ENCODE results near the gene PRAME. TPM values are rescaled to one million over a fixed set of nuclear protein-coding genes. Genes with fewer than 3 reads are reported as not detected.

Gene PRAME
- total and polyA plus RNA-seq, 2 of the 13 experiments (the other 11 are each of a cell fraction or from before 2014, with no cell fraction given) = 0.11 to 0.83 TPM

- TF ChIP-seq DMTF1 (CRISPR knock-in tag; IDR thresholded peaks at IDR 0.05) (no peak), UBTF (CRISPR knock-in tag; IDR thresholded peaks at IDR 0.05) (no peak), SRY (CRISPR knock-in tag; IDR thresholded peaks at IDR 0.05) (no peak)
- TF ChIP-seq, protein P1, sequence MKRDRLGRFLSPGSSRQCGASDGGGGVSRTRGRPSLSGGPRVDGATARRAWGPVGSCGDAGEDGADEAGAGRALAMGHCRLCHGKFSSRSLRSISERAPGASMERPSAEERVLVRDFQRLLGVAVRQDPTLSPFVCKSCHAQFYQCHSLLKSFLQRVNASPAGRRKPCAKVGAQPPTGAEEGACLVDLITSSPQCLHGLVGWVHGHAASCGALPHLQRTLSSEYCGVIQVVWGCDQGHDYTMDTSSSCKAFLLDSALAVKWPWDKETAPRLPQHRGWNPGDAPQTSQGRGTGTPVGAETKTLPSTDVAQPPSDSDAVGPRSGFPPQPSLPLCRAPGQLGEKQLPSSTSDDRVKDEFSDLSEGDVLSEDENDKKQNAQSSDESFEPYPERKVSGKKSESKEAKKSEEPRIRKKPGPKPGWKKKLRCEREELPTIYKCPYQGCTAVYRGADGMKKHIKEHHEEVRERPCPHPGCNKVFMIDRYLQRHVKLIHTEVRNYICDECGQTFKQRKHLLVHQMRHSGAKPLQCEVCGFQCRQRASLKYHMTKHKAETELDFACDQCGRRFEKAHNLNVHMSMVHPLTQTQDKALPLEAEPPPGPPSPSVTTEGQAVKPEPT (CRISPR knock-in tag; IDR thresholded peaks at IDR 0.05; ENCODE audit: low read depth) = no peak
These were observed 25.2 kb downstream of the PRAME start (continued) for GRCh38 chr22:22533863-22534262.

DNA sequence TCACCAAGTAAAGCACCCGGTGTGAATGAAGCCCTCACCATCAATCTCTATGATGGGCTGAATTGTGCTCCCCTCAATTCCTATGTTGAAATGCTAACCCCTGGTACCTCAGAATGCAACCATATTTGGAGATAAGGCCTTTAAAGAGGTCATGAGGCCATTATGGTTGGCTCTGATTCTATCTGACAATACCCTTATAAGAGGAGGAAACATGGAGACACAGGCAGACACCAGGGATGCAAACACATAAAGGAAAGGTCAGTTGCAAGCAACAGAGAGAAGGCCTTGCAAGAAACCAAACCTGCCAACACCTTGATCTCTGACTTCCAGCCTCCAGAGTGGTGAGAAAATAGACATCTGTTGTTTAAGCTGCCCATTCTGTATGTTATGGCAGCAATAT is 25.6 kb downstream of the PRAME start:
- Histone ChIP-seq H2AFZ (ENCODE audit: low read length) (no peak overlapping the region), H3K4me3 (replicated peaks in 1 of 3; ENCODE audit: insufficient read depth in 1 of 3, low read depth in 2 of 3, low read length in 3 of 3) (no peak overlapping the region), H3K36me3 (replicated peaks in 1 of 2; ENCODE audit: control insufficient read depth in 1 of 2, insufficient read depth in 2 of 2, low read length in 2 of 2) (no peaks in the 10 kb centered on the region), H4K20me1 (ENCODE audit: insufficient read depth, low read length) (no peaks in the 10 kb centered on the region), H3K4me1 (ENCODE audit: insufficient read depth, low read length) (no peaks in the 10 kb centered on the region), H3K27me3 (ENCODE audit: control insufficient read depth in 1 of 2, insufficient read depth in 2 of 2, low read length in 2 of 2) (0 out of 5 replicates have a peak, but pooled peaks cover 0 to 3% of the 10 kb centered on the region in 2 experiments), H3K4me2 (ENCODE audit: low read depth, low read length) (no peak overlapping the region), H3K9ac (ENCODE audit: insufficient read depth, low read depth, low read length) (no peak overlapping the region), H3K79me2 (ENCODE audit: insufficient read depth, low read length) (no peaks in the 10 kb centered on the region), H3K9me3 (ENCODE audit: low read length) (no peaks in the 10 kb centered on the region), H3K27ac (ENCODE audit: extremely low read length, insufficient read depth, low read length) (no peak overlapping the region)
- FAIRE-seq (no peak), ATAC-seq (no peak), DNase-seq (ENCODE audit: low spot score) (no peak)
- POLR2A ChIA-PET = no interaction called here
- no TSS peak for BruUV-seq (replicated peaks)
- CTCF ChIA-PET (ENCODE audit: low intra/inter-chr PET ratio, low total read pairs) = no interaction called here
- intact Hi-C loops (cut with micrococcal nuclease; ENCODE audit: unreplicated experiment) = no loop called here
- 17% methylated on average over 1 of the region's 1 CpG for WGBS (ENCODE audit: low lambda C conversion rate)
- in situ Hi-C loops (cut with HindIII; ENCODE audit: extremely low pct_ligation_motif_present, low pct_unique_long_range_greater_than_20kb) = no loop called here
- TF ChIP-seq, protein P2, sequence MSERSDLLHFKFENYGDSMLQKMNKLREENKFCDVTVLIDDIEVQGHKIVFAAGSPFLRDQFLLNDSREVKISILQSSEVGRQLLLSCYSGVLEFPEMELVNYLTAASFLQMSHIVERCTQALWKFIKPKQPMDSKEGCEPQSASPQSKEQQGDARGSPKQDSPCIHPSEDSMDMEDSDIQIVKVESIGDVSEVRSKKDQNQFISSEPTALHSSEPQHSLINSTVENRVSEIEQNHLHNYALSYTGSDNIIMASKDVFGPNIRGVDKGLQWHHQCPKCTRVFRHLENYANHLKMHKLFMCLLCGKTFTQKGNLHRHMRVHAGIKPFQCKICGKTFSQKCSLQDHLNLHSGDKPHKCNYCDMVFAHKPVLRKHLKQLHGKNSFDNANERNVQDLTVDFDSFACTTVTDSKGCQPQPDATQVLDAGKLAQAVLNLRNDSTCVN (CRISPR knock-in tag; IDR thresholded peaks at IDR 0.05; ENCODE audit: borderline replicate concordance) = no peak
- TF ChIP-seq ZNF589 (CRISPR knock-in tag; conservative IDR thresholded peaks at IDR 0.05) = no peak
- TF ChIP-seq ZNF230 (CRISPR knock-in tag; IDR thresholded peaks at IDR 0.05) = no peak
- no peak for TF ChIP-seq ZNF383 (CRISPR knock-in tag; IDR thresholded peaks at IDR 0.05; ENCODE audit: borderline replicate concordance)
- TF ChIP-seq ZNF143 (CRISPR knock-in tag; IDR thresholded peaks at IDR 0.05) = no peak
- no peak for TF ChIP-seq KDM3A (CRISPR knock-in tag; IDR thresholded peaks at IDR 0.05; ENCODE audit: low read depth)
- TF ChIP-seq PHF5A (CRISPR knock-in tag; IDR thresholded peaks at IDR 0.05; ENCODE audit: low read depth, unreplicated experiment) = no peak
- TF ChIP-seq ZSCAN5A (CRISPR knock-in tag; IDR thresholded peaks at IDR 0.05; ENCODE audit: borderline replicate concordance) = no peak

Data from HepG2 (cell line).